ENCODE results near the gene CHAF1B. TPM values are rescaled to one million over a fixed set of nuclear protein-coding genes. Genes with fewer than 3 reads are reported as not detected.

Gene CHAF1B
- total RNA-seq, 1 experiment from 2014 or later: 20.7 TPM

DNA sequence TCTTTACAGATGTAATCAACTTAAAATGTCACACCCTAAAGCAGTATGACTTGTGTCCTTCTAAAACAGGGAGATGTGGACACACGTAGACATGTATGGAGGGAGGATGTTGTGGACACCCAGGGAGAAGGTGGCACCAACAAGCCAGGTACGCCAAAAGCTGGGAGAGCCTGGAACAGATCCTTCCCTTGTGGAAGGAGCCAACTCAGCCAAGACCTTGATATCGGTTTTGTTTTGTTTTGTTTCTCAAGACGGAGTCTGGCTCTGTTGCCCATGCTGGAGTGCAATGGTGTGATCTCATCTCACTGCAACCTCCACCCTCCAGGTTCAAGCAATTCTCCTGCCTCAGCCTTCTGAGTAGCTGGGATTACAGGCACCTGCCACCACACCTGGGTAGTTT lies 45.6 kb downstream of the CHAF1B start (continued):
- TF ChIP-seq, protein P1, sequence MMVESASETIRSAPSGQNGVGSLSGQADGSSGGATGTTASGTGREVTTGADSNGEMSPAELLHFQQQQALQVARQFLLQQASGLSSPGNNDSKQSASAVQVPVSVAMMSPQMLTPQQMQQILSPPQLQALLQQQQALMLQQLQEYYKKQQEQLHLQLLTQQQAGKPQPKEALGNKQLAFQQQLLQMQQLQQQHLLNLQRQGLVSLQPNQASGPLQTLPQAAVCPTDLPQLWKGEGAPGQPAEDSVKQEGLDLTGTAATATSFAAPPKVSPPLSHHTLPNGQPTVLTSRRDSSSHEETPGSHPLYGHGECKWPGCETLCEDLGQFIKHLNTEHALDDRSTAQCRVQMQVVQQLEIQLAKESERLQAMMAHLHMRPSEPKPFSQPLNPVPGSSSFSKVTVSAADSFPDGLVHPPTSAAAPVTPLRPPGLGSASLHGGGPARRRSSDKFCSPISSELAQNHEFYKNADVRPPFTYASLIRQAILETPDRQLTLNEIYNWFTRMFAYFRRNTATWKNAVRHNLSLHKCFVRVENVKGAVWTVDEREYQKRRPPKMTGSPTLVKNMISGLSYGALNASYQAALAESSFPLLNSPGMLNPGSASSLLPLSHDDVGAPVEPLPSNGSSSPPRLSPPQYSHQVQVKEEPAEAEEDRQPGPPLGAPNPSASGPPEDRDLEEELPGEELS (CRISPR knock-in tag; IDR thresholded peaks at IDR 0.05): no peak
- TF ChIP-seq, protein P2, sequence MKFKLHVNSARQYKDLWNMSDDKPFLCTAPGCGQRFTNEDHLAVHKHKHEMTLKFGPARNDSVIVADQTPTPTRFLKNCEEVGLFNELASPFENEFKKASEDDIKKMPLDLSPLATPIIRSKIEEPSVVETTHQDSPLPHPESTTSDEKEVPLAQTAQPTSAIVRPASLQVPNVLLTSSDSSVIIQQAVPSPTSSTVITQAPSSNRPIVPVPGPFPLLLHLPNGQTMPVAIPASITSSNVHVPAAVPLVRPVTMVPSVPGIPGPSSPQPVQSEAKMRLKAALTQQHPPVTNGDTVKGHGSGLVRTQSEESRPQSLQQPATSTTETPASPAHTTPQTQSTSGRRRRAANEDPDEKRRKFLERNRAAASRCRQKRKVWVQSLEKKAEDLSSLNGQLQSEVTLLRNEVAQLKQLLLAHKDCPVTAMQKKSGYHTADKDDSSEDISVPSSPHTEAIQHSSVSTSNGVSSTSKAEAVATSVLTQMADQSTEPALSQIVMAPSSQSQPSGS (CRISPR knock-in tag; IDR thresholded peaks at IDR 0.05; ENCODE audit: borderline replicate concordance, low read depth): no peak
- TF ChIP-seq, protein P3, sequence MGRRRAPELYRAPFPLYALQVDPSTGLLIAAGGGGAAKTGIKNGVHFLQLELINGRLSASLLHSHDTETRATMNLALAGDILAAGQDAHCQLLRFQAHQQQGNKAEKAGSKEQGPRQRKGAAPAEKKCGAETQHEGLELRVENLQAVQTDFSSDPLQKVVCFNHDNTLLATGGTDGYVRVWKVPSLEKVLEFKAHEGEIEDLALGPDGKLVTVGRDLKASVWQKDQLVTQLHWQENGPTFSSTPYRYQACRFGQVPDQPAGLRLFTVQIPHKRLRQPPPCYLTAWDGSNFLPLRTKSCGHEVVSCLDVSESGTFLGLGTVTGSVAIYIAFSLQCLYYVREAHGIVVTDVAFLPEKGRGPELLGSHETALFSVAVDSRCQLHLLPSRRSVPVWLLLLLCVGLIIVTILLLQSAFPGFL (CRISPR knock-in tag; IDR thresholded peaks at IDR 0.05; ENCODE audit: borderline replicate concordance): no peak

DNA sequence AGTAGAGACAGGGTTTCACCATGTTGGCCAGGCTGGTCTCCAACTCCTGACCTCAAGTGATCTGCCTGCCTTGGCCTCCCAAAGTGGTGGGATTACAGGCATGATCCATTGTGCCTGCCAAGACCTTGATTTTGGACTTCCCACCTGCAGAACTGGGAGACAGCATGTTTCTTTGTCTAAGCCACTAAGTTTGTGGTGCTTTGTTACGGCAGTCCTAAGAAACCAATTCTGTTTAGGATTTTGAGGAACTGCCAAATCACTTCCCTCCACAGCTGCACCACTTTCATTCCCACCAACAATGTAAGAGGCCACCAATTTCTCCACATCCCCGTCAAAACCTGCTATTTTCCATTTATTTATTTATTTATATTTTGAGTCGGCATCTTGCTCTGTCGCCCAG lies 46.1 kb downstream of the CHAF1B start:
- Mint-ChIP-seq H3K36me3 (no peaks in the 10 kb centered on the region), H3K9me3 (no peaks in the 10 kb centered on the region), H3K27ac (no peak overlapping the region), H3K27me3 (ENCODE audit: low read depth) (no peaks in the 10 kb centered on the region), H3K4me3 (no peak overlapping the region), H3K4me1 (peaks cover 14% of the 10 kb centered on the region)
- no peak for ATAC-seq
- TF ChIP-seq EMX1 (CRISPR knock-in tag; IDR thresholded peaks at IDR 0.05): no peak
- TF ChIP-seq GABPB1 (CRISPR knock-in tag; IDR thresholded peaks at IDR 0.05): no peak
- no peak for TF ChIP-seq MXD4 (CRISPR knock-in tag; IDR thresholded peaks at IDR 0.05; ENCODE audit: borderline replicate concordance)
- no peak for TF ChIP-seq TEAD4 (CRISPR knock-in tag; IDR thresholded peaks at IDR 0.05)
- no peak for TF ChIP-seq TEAD1 (CRISPR knock-in tag; IDR thresholded peaks at IDR 0.05)
- TF ChIP-seq SP1 (CRISPR knock-in tag; conservative IDR thresholded peaks at IDR 0.05): no peak
- TF ChIP-seq ZNF396 (CRISPR knock-in tag; IDR thresholded peaks at IDR 0.05; ENCODE audit: borderline replicate concordance): no peak
- TF ChIP-seq NFATC4 (CRISPR knock-in tag; IDR thresholded peaks at IDR 0.05): no peak
- TF ChIP-seq ZNF671 (CRISPR knock-in tag; IDR thresholded peaks at IDR 0.05): no peak
- no peak for TF ChIP-seq FOXJ3 (CRISPR knock-in tag; IDR thresholded peaks at IDR 0.05; ENCODE audit: borderline replicate concordance)
- TF ChIP-seq, protein P4, sequence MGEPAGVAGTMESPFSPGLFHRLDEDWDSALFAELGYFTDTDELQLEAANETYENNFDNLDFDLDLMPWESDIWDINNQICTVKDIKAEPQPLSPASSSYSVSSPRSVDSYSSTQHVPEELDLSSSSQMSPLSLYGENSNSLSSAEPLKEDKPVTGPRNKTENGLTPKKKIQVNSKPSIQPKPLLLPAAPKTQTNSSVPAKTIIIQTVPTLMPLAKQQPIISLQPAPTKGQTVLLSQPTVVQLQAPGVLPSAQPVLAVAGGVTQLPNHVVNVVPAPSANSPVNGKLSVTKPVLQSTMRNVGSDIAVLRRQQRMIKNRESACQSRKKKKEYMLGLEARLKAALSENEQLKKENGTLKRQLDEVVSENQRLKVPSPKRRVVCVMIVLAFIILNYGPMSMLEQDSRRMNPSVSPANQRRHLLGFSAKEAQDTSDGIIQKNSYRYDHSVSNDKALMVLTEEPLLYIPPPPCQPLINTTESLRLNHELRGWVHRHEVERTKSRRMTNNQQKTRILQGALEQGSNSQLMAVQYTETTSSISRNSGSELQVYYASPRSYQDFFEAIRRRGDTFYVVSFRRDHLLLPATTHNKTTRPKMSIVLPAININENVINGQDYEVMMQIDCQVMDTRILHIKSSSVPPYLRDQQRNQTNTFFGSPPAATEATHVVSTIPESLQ (CRISPR knock-in tag; IDR thresholded peaks at IDR 0.05): no peak
- no peak for TF ChIP-seq TCF7 (CRISPR knock-in tag; IDR thresholded peaks at IDR 0.05; ENCODE audit: low read depth)
- TF ChIP-seq ZNF138 (CRISPR knock-in tag; conservative IDR thresholded peaks at IDR 0.05): no peak
- no peak for TF ChIP-seq NR3C1 (CRISPR knock-in tag; conservative IDR thresholded peaks at IDR 0.05; ENCODE audit: low read depth)
- ChIA-PET CTCF (interaction anchor here (0.6 kb wide), 1 partner anchor 10 kb away, joined by 4 read pairs; no protein-coding TSS in a partner anchor), POLR2A (no interaction called here)
- DNase-seq (ENCODE audit: low spot score): no peak

DNA sequence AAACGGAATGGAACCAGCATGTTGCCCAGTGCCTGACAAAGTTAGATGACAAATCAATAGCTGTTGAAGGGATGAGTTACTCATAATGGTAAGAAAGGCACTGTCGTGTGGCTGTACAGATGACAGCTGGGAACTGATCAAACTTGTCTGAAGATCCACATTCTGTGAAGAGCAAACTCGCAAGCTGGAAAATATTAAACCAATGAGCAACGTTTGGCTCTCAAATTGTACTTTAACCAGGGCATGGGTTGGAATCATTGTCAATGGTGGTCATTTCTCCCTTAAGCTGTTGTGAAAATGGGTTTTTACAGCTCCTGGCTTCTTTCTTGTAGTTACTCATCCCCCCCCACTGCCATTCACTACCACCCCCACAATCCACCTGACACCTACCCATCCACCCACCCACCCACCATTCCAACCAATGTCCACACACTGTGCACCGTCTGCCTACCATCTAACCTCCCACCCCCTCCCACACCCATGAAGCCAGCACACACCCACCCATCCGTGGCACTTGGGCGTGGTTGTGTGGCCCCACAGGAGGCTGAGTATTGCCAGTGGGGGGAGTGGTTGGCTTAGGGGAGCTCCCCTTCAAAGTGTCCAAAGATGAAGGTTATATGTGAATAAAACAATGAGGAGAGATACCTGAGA lies 48.0 kb downstream of the CHAF1B start:
- Mint-ChIP-seq H3K4me3 (no peak overlapping the region), H3K27ac (no peak overlapping the region), H3K36me3 (no peaks in the 10 kb centered on the region), H3K27me3 (ENCODE audit: low read depth) (no peaks in the 10 kb centered on the region), H3K9me3 (no peaks in the 10 kb centered on the region), H3K4me1 (peaks cover 14% of the 10 kb centered on the region)
- no peak for TF ChIP-seq SOX15 (CRISPR knock-in tag; IDR thresholded peaks at IDR 0.05)
- TF ChIP-seq EMX1 (CRISPR knock-in tag; IDR thresholded peaks at IDR 0.05): no peak
- POLR2A ChIA-PET: interaction anchor here (0.5 kb wide), 1 partner anchor 50 kb away, joined by 3 read pairs; no protein-coding TSS in a partner anchor
- DNase-seq (ENCODE audit: low spot score) (no peak), ATAC-seq (no peak)
- CTCF ChIA-PET: no interaction called here

Measured in WTC11 (cell line).